GM12872 (cell line): ENCODE data around the gene ANXA4.

Experiments used
- TF ChIP-seq, protein P1 (sequence below): IDR thresholded peaks from 3 replicates; pipeline ENCODE4 v1.5.1; 2011; ENCODE audit warnings: low read depth, mild to moderate bottlenecking, low read length, moderate library complexity; ENCODE audit not compliant: insufficient read depth

Gene ANXA4

DNA sequence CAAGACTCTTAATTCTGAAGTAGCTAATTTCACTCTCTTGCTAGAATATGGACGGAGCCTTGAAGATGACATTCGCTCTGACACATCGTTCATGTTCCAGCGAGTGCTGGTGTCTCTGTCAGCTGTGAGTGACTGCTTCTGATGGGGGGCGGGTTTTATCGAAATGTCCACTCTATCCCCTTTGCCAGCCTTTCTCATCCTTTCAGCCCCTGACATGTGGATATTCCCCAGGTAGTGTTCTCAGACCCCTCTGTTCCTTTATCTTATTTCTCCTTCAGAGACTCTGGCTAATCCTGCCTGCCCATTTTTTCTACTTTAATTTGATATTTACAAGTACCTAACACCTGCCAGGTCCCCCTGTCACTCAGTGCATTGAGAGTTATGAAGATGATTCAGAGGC lies 68.6 kb downstream of the ANXA4 start:
- TF ChIP-seq, protein P1, sequence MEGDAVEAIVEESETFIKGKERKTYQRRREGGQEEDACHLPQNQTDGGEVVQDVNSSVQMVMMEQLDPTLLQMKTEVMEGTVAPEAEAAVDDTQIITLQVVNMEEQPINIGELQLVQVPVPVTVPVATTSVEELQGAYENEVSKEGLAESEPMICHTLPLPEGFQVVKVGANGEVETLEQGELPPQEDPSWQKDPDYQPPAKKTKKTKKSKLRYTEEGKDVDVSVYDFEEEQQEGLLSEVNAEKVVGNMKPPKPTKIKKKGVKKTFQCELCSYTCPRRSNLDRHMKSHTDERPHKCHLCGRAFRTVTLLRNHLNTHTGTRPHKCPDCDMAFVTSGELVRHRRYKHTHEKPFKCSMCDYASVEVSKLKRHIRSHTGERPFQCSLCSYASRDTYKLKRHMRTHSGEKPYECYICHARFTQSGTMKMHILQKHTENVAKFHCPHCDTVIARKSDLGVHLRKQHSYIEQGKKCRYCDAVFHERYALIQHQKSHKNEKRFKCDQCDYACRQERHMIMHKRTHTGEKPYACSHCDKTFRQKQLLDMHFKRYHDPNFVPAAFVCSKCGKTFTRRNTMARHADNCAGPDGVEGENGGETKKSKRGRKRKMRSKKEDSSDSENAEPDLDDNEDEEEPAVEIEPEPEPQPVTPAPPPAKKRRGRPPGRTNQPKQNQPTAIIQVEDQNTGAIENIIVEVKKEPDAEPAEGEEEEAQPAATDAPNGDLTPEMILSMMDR: no peak

- TF ChIP-seq, protein P1: no peak
Measured at GRCh38 chr2:69811018-69811417, 69.1 kb downstream of the ANXA4 start.

DNA sequence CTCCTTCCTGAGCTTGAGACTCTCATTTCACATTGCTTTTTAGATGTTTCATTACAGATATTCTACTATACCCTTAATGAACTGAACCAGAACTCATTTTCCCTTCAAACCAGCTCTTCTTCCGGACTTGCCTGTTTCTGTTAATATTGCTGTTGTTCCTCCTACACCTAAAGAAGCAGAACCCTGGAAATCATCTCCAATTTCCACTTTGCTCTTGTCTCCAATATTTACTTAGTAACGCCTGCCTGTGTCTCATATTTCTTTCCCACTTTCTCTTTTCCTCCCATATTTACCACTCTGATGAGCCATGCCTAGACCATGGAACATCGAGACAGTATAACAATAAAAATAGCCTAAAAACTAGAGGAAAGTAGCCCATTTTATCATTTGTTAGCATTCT lies 69.7 kb downstream of the ANXA4 start:
- TF ChIP-seq, protein P1: no peak

DNA sequence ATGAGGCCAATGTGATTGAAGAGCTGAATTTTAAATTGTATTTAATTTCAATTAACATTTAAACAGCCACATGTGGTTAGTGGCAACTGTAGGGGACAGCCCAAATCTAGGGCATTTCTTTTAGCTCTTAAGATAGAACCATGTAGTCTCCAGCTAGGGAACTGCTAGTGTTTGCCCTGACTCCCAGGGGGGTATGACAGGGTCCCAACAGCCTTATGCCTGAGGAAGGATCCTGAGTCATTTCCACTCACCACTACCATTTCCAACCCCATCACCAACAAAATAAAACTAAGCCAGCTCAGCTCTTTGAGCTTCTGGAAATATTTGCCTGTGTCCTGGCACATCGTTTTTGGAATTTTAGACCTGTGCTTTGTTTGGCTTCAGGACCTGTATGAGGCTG lies 73.8 kb downstream of the ANXA4 start:
- TF ChIP-seq, protein P1: no peak

DNA sequence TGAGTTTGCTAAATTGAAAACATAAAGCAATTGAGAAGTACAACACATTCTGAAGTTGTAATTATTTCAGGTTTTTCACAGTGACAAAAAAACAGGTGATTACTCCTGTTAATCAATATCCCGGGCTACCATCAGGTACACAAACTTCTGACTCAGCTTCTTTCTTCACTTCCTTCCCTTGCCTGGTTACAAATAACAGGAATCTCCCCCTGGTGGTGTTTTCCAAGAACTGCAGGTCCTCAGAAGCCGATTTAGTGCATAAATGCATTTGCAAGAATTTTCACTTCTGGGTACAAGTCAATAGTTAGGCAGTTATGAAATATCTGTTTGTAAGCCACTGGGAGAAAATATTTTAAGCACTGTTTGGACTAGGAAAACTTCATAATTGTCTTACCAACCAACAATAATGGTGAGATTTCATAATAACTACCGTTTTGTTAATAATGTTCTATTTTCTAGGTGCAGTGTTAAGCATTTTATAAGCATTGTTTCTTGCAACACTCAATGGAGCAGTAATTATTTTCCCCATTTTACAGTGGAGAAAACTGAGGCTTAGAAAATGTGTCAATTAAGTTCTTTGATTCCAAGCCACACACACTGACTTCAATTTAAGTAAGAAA lies 75.1 kb downstream of the ANXA4 start:
- TF ChIP-seq, protein P1: peak; percentile 79

GRCh38 chr2:69817729-69818501 lies 76.0 kb downstream of the ANXA4 start:
- TF ChIP-seq, protein P1: no peak

DNA sequence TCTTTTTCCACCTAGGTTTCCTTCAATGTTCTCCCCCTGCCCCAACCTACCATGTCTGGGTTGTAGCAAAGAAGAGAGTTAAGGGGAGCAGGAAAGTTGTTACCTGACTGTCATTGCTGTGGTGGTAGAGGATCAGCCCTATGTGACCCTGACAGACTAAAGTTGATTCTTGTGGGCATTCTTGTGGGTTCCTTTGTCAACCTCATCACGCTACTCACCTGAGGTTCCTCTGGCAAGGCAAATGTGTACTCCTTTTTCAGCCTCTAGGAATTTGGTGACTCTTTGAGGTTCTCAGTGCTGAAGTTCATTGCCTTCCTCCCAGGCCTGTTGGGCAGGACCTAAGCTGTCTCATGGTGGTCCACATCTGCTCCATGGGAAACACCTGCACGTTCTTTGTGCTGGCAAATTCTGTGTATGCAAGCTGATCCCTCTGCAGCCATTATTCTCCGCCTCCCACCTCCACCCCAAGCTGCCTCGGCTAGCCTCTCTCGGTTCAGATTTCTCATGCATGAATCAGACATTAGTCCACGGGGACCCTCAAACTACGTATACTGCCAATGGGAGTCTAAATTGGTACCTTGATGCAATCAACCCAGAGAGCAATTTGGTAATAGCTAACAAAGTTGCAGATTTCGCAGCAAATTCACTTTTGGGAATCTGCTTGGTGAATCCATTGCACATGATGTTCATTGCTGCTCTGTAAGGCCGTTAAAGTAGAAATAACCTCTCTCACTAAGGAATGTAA lies 86.0 kb downstream of the ANXA4 start:
- TF ChIP-seq, protein P1: no peak
